Endothelial cell (in vitro differentiated cells): ENCODE measurements around the gene GSN. TPM values are rescaled to one million over a fixed set of nuclear protein-coding genes. Genes with fewer than 3 reads are reported as not detected.

ENCODE experiments used
- DNase-seq: peaks from one replicate; pipeline ENCODE4 v3.0.0; 2021; ENCODE audit warnings: low spot score
- H3K27ac Mint-ChIP-seq: one replicate; pipeline ENCODE4 v1.8.0; 2021; ENCODE audit warnings: mixed read lengths, inconsistent platforms; ENCODE audit not compliant: unreplicated experiment
- H3K27me3 Mint-ChIP-seq: one replicate; pipeline ENCODE4 v1.8.0; 2021; ENCODE audit warnings: mild to moderate bottlenecking, moderate library complexity, mixed read lengths, inconsistent platforms; ENCODE audit not compliant: unreplicated experiment
- H3K36me3 Mint-ChIP-seq: one replicate; pipeline ENCODE4 v1.8.0; 2021; ENCODE audit warnings: mild to moderate bottlenecking, low read depth, mixed read lengths, inconsistent platforms; ENCODE audit not compliant: unreplicated experiment
- H3K4me1 Mint-ChIP-seq: one replicate; pipeline ENCODE4 v1.8.0; 2021; ENCODE audit warnings: mild to moderate bottlenecking, mixed read lengths, inconsistent platforms; ENCODE audit not compliant: unreplicated experiment
- H3K4me3 Mint-ChIP-seq: one replicate; pipeline ENCODE4 v1.8.0; 2021; ENCODE audit warnings: mild to moderate bottlenecking, mixed read lengths, inconsistent platforms; ENCODE audit not compliant: unreplicated experiment
- H3K9me3 Mint-ChIP-seq: one replicate; pipeline ENCODE4 v1.8.0; 2021; ENCODE audit warnings: mixed read lengths, inconsistent platforms; ENCODE audit not compliant: unreplicated experiment
- total RNA-seq: library from RNA; stranded (reverse); fragmentation: NEBNext Ultra II Directional; extraction: Animal tissue kit (Norgen Biotek cat#: 25700); gene quantifications from one replicate; pipeline ENCODE4 v1.2.1, GENCODE V29; 2021; ENCODE audit not compliant: unreplicated experiment
- TF ChIP-seq, protein P1 (sequence below): fragments of 200-600 bp; sonication (generic); IDR thresholded peaks from one replicate; pipeline ENCODE4 v1.5.0; 2021; ENCODE audit warnings: antibody characterized with exemption; ENCODE audit not compliant: unreplicated experiment

Gene GSN
- total RNA-seq, 1 donor from 2014 or later = 205 TPM

DNA sequence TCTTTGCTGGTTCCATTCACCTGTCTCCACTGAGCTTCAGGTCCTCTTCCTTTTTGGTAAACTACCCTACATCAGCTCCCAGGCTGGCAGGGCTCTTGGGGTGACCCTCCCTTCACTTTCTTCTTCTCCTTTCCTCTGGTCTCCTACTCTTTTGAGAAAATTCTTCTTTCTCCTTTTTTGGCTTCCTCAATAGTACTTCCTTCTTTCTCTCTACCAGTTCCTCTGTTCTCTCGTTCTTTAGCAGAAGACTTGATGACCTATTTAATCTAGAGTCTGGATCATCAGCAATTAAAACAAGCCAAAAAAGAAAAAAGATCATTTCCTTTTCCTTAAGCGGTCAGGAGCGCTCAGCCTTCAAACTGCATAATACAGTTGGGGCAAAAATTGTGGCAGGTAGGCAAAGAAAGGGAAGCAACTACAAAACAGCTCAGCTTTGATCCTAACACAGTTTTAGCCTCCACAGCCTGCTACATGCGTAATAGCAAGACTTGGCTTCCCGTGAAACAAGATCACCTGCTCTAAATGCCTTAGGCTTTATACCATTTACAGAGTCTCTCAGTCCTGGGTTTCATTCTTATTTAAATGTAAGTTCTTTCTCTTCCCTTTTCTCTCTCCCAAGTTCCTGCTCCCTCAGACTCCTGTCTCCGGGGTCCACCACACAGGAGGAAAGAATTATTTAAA lies 14.0 kb upstream of the GSN start:
- Mint-ChIP-seq H3K4me1 (peaks cover 7% of the 10 kb centered on the region), H3K27ac (no peak overlapping the region), H3K4me3 (no peak overlapping the region), H3K9me3 (no peaks in the 10 kb centered on the region), H3K27me3 (peaks cover 2% of the 10 kb centered on the region), H3K36me3 (no peaks in the 10 kb centered on the region)
- no peak for DNase-seq
- TF ChIP-seq, protein P1, sequence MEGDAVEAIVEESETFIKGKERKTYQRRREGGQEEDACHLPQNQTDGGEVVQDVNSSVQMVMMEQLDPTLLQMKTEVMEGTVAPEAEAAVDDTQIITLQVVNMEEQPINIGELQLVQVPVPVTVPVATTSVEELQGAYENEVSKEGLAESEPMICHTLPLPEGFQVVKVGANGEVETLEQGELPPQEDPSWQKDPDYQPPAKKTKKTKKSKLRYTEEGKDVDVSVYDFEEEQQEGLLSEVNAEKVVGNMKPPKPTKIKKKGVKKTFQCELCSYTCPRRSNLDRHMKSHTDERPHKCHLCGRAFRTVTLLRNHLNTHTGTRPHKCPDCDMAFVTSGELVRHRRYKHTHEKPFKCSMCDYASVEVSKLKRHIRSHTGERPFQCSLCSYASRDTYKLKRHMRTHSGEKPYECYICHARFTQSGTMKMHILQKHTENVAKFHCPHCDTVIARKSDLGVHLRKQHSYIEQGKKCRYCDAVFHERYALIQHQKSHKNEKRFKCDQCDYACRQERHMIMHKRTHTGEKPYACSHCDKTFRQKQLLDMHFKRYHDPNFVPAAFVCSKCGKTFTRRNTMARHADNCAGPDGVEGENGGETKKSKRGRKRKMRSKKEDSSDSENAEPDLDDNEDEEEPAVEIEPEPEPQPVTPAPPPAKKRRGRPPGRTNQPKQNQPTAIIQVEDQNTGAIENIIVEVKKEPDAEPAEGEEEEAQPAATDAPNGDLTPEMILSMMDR = no peak

DNA sequence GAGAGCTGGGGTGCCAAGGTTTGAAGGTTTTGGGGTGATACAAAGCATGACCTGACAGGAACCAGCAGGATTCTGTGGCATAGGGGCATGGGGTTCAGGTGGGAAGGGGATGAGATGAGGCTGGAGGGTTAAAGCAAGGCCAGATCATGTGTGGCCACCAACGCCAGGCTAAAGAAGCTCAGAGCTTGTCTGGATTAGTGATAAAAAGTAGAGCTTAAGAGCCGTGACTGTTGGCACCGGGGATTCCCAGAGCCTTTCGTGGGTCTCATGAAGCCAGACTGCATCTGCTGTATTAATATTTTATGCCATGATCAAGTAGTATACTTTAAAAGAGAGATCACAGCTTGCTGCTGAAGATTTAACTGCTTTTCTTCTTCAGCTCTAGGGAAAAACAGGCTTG lies 8.5 kb upstream of the GSN start:
- peaks cover 4% of the 10 kb centered on the region for H3K27me3 Mint-ChIP-seq
- no peak overlapping the region for H3K27ac Mint-ChIP-seq

GRCh38 chr9:121259935-121260334 lies 8.0 kb upstream of the GSN start:
- H3K4me3 Mint-ChIP-seq = no peak overlapping the region
- H3K4me1 Mint-ChIP-seq = peaks cover 33% of the 10 kb centered on the region
- no peaks in the 10 kb centered on the region for H3K9me3 Mint-ChIP-seq
- TF ChIP-seq, protein P1 = no peak
- peaks cover 4% of the 10 kb centered on the region for H3K27me3 Mint-ChIP-seq
- H3K36me3 Mint-ChIP-seq = no peaks in the 10 kb centered on the region
- DNase-seq = no peak
- no peak overlapping the region for H3K27ac Mint-ChIP-seq

More for the DNA sequence above, 8.5 kb upstream of the GSN start:
- TF ChIP-seq, protein P1 = no peak
- H3K4me3 Mint-ChIP-seq = no peak overlapping the region
- no peaks in the 10 kb centered on the region for H3K9me3 Mint-ChIP-seq
- DNase-seq = no peak
- H3K4me1 Mint-ChIP-seq = peaks cover 33% of the 10 kb centered on the region
- no peaks in the 10 kb centered on the region for H3K36me3 Mint-ChIP-seq

DNA sequence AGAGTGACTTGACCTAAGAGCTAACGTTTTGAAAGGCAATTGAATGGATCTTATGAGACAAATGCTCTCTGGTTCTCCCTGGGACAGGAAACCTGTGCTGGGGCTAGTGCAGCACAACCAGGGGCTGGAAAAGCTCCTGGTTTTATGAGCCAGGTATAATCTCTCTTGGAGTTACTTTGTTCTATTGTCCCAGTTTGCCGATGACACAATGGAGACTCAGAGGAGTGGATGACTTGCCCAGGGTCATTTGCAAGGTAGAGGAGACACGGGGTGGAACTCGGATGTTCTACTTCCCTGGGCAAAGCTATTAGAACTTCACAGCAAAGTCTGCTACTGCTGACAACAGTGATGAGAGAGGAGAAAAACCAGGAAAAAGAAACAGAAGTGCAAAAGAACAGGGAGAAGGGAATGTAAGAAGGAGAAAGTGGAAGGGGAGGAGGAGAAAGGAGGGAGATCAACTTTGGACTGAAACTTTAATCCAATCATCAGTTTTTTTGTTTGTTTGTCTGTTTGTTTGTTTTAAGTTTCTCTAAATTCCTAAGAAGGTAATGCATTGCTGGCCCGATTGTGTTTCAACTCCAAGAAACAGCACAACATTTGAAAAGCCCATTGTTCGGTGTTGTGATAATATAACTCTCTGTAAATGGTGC lies 7.4 kb upstream of the GSN start:
- Mint-ChIP-seq H3K36me3 (peaks cover 4% of the 10 kb centered on the region), H3K27ac (peak overlapping the region; percentile 72), H3K9me3 (no peaks in the 10 kb centered on the region), H3K4me1 (peaks cover 33% of the 10 kb centered on the region), H3K27me3 (peaks cover 6% of the 10 kb centered on the region), H3K4me3 (peak overlapping the region; percentile 16)
- no peak for DNase-seq
- TF ChIP-seq, protein P1 = no peak

DNA sequence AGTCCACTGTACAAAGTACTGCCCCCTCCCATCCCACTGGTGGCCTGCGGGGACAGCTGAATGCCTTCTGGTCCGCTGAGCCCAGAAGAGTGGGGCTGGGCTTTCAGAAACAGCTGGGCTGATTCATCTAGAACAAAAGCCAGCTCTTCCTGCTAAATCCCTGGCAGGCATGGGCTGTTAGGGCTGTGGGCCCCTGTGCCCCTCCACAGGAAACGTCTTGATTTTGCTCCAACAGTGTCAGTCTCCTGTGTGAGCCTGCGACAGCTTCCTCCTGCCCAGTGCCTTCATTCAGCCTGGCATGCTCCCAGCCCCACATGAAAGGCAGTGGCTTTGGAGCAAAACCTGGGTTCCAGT lies 6.9 kb upstream of the GSN start:
- Mint-ChIP-seq H3K9me3 (no peaks in the 10 kb centered on the region), H3K4me1 (peaks cover 33% of the 10 kb centered on the region), H3K27me3 (peaks cover 6% of the 10 kb centered on the region), H3K27ac (peak overlapping the region; percentile 87), H3K4me3 (no peak overlapping the region), H3K36me3 (peaks cover 8% of the 10 kb centered on the region)
- peak; percentile 61 for DNase-seq
- TF ChIP-seq, protein P1 = no peak
